ENCODE results near the gene TCEAL9.

The TCEAL9 gene

GRCh38 chrX:103407776-103408175 lies 51.5 kb downstream of the TCEAL9 start:
- Histone ChIP-seq H2AFZ (ENCODE audit: low read length) (no peak overlapping the region), H3K4me1 (ENCODE audit: insufficient read depth, low read length, poor library complexity, severe bottlenecking) (peaks cover 5% of the 10 kb centered on the region), H3K4me3 (ENCODE audit: low read length, poor library complexity, severe bottlenecking) (no peak overlapping the region), H3K9ac (ENCODE audit: low read depth, low read length, poor library complexity, severe bottlenecking) (no peak overlapping the region), H3K27me3 (ENCODE audit: insufficient read depth, low read length, poor library complexity, severe bottlenecking) (no peaks in the 10 kb centered on the region), H3K9me2 (replicated peaks; ENCODE audit: low read depth, low read length) (no peaks in the 10 kb centered on the region), H4K20me1 (ENCODE audit: insufficient read depth, low read length, poor library complexity, severe bottlenecking) (no peaks in the 10 kb centered on the region), H3K36me3 (ENCODE audit: insufficient read depth, low read length) (no peaks in the 10 kb centered on the region), H3F3A (ENCODE audit: low read depth) (no peaks in the 10 kb centered on the region), H3K79me2 (ENCODE audit: insufficient read depth, low read length) (no peaks in the 10 kb centered on the region), H3K4me2 (ENCODE audit: low read depth, low read length, poor library complexity, severe bottlenecking) (no peak overlapping the region), H3K9me3 (ENCODE audit: insufficient read depth, low read depth, low read length) (no peaks in the 10 kb centered on the region)
- no peak for TF ChIP-seq CTCF (conservative IDR thresholded peaks at IDR 0.05; ENCODE audit: low read length)

Data from Loucy (cell line).